H4 (cell line): Measurements from ENCODE around the gene RNPEP. TPM values are rescaled to one million over a fixed set of nuclear protein-coding genes. Genes with fewer than 3 reads are reported as not detected.
"Not testable (repeated sequence)": the region's sequence is repeated elsewhere in the genome, so short reads cannot be mapped to it uniquely, and the experiment has no call there.

ENCODE experiments used
- DNase-seq: peaks from one replicate; pipeline ENCODE4 v3.0.0-alpha.2; 2015; ENCODE audit warnings: low spot score
- total RNA-seq: library from RNA; depleted of rRNA; stranded (reverse); fragments of >200 nt; shearing (Covaris generic); gene quantifications from 2 replicates; pipeline ENCODE4 v1.2.3, GENCODE V29; 2014; rRNA removed

RNPEP gene
- total RNA-seq, 1 experiment from 2014 or later = 89.6 TPM

DNA sequence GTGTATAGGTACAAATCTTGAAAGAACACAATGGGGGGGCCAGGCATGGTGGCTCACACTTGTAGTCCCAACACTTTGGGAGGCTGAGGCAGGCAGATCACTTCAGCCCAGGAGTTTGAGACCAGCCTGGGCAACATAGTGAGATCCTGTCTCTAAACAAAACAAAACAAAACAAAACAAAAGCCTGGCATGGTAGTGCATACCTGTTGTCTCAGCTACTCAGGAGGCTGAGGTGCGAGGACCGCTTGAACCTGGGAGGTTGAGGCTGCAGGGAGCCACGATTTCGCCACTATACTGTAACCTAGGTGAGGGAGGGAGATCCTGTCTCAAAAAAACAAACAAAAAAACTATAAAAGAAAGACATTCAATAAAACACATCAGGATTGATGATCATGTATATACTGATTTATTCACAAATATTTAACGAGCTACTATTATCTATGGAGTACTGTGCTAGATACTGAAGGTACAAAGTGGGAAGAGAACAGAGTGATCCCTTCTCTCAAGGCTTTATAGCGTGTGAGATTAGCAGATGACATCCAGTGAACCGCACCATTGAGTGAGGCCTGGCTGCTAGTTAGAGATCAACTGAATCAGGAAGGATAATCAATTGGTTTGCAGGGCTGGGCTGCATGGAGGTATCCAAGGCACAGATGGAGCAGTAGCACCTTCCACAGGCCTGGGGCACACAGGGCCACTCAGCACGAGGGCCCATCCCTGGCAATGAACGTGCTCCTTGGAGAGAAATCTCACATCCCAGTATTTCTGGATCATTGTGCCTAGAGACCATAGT lies 54.3 kb downstream of the RNPEP start:
- no peak for DNase-seq

DNA sequence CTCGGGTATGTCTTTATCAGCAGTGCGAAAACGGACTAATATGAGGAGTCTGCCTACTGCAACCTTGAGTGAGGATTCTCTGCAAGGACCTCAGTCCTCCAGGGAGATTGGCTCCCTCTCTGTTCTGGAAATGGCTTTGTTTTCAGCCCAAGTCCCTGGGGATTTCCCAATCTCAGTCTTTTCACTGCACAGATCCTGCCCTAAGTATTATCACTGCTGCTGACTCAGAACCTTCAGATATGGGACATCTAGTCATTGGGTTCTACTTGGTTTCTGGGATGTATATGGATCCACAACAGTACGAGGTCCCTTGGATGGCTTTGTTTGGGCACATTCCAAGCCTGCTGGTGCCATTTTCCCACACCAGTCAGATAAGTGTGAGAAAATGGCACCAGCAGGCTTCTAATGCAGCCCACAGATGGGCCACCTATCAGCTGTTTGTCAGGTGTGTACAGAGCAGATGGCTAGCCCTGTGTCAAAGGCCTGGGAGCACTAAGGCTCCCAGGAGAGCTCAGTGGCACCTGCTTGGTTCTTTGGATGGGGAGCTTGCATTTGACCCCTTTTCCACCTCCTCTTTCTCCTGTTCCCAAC lies 55.4 kb downstream of the RNPEP start:
- DNase-seq = no peak

DNA sequence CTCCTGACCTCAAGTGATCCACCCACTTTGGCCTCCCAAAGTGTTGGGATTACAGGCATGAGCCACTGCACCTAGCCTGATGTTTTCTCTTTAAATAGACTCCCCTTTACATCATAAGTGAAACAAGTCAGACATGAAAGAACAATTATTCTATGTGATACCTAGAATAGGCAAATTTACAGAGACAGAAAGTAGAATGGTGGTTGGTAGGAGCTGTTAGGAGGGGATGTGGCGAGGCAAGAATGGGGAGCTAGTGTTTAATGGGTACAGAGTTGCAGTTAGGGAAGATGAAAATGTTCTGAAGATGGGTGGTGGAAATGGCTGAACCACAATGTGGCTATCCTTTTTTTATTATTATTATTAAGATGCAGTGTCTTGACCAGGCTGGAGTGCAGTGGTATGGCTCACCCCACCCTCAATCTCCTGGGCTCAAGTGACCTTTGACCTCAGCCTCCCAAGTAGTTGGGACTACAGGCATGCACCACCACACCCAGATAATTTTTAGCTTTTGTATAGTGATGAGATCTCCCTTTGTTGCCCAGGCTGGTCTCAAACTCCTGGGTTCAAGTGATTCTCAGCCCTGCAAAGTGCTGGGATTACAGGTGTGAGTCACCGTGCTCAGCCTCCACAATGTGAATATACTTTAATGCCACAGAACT lies 56.4 kb downstream of the RNPEP start:
- no peak for DNase-seq

DNA sequence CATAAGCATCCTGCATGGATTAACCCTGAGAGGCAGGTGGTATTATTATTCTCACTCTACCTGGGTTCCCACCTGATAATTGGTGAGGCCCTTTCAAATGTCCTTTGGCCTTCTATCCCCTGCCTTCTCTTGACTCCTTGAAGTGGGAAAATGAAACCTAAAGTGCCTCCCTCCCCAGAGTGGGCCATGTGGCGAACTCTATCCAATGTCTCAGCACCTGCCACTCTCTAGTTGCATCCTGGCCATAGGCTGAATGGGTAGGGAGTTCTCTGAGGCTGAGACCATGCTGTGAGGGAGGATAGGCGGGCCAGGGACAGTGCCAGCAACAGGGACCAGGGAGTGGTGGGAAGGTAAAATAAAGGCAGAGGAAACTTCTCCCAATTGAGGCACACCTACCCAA lies 63.3 kb downstream of the RNPEP start:
- no peak for DNase-seq

DNA sequence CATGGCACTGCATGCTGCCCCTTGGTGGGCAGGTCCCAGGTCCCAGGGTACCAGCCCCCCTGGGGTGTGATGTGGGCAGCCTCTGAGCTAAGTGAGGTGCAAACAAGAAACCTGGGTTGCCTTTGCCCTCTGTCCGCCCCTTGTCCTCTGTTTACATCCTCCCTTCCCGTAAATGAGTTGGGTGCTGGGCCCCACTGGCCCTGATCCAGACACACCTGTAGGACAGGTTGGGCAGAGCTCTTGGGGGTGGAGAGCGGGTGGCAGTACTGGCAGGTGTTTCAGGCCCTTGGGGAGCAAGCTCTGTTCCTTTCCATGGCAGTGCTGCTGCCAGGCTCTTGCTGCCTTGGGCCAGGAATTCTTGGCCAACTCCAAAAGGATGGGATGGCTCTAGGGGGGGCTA lies 63.8 kb downstream of the RNPEP start:
- DNase-seq = no peak

DNA sequence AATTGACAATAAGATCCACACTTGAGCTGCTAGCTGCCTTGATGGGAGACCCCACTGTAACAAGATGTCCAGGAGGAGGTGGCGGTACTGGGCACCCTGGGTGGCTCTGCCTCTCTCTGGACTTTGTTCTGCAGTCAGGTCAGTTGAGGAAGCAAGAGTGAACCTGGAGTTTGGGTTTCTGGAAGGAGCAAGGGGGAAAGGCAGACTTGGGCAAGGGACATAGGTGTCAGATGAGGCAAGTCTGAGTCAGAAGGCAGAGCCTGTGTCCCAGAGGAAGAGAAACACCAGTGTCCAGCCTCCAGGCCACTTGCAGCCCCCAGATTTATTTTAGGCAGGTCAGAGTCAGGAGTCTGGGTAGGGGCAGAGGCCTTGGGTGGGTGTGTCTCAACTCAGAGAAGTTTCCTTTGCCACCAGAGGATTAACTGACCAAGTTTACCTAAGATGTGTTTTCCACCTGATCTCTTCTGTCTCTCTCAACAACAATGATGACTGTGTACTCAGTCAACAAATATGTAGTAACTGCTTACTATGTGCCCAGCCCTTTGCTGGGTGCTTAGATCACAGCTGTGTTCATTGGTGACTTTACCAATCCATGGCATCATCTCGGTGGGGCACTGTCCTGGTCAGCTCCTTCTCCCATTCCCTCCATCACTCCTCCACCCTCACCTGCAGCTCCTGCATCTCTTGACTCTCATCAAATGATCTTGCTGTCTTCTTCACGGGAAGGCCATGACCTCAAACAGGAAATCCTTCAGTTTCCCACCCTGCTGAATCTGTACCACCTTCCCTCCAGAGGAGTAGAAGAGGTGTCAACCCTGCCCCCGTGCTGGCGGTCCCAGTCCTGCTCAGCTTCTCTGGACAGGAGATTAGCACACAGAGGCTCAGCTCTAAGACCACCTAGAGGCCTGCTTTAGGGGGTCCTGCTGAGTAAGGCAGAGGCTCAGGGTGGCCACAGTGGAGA lies 64.6 kb downstream of the RNPEP start:
- no peak for DNase-seq

DNA sequence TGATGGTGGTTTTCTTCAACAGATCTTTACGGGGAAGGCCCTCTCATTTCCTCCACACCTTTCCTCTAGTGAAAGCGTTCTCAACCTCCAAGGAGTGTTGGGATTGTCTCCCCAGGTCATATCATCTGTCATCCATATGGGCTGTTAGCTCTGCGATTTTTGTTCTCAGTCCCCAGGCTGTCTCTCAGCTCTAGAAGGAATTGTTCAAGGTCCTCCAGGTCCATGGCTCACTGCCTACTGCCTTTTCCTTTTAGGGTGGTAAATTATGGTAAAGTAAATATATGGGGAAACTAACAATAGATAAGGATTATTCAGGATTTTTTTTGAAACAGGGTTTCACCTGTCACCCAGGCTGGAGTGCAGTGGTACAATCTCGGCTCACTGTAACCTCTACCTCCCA lies 65.5 kb downstream of the RNPEP start:
- DNase-seq = no peak

DNA sequence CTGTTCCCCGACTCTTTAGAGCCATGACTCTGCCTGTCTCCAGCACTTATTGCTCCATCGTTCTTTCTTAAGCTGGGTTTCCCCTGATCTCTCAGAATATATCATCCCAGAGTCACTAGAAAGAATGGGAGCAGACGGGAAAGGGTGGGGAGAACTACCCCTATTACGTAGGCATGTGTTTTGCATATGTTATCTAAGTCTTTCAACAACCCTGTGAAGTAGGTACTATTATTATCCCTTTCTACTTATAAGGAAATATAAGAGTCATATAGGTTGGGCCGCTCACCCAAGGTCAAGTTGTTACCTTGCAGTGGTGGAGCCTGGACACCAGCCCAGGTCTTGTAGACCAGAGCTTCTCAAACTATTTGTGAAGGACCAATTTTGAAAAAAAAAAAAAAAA lies 66.7 kb downstream of the RNPEP start:
- no peak for DNase-seq

DNA sequence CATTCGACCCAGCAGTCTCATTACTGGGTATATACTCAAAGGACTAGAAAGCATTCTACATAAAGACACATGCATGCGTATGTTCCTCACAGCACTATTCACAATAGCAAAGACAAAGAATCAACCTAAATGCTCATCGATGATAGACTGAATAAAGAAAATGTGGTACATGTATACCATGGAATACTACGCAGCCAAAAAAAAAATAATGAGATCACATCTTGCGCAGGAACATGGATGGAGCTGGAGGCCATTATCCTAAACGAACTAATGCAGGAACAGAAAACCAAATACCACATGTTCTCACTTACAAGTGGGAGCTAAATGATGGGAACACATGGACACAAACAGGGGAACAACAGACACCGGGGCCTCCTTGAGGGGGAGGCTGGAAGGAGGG lies 71.6 kb downstream of the RNPEP start:
- no peak for DNase-seq

DNA sequence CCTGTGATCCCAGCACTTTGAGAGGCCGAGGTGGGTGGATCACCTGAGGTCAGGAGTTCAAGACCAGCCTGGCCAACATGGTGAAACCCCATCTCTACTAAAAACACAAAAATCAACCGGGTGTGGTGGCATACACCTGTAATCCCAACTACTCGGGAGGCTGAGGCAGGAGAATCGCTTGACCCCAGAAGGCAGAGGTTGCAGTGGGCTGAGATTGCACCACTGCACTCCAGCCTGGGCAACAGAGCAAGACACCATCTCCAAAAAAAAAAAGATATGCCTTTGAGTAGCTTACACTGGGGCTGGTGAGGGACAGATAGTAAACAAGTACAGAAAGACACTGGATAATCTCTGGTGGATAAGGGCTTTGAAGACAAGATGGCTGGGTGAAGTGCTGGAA lies 72.2 kb downstream of the RNPEP start:
- DNase-seq = not testable (repeated sequence)

Other genes starting within 250 kb of the RNPEP start
- 18.0 and 24.8 TPM in 2 replicates for gene IPO9, start 153.5 kb upstream of the RNPEP start, total RNA-seq
- gene SHISA4, start 93.8 kb upstream of the RNPEP start, total RNA-seq = 46.3 and 56.1 TPM in 2 replicates
- 0.10 TPM in 1 of 2 replicates, not detected in the other for gene LMOD1, start 36.1 kb upstream of the RNPEP start, total RNA-seq
- 132 and 143 TPM in 2 replicates for gene TIMM17A, start 27.1 kb upstream of the RNPEP start, total RNA-seq
- gene ELF3, start 27.9 kb downstream of the RNPEP start, total RNA-seq = 1.9 and 4.5 TPM in 2 replicates
- gene GPR37L1, start 140.3 kb downstream of the RNPEP start, total RNA-seq = 0.02 TPM in 1 of 2 replicates, not detected in the other
- 19.4 and 21.6 TPM in 2 replicates for gene ARL8A, start 162.1 kb downstream of the RNPEP start, total RNA-seq
- 0.12 TPM in 2 replicates for gene PTPN7, start 178.0 kb downstream of the RNPEP start, total RNA-seq
- gene LGR6, start 211.2 kb downstream of the RNPEP start, total RNA-seq = 0.29 TPM in 1 of 2 replicates, not detected in the other